Endothelial cell of umbilical vein (primary cell): Measurements from ENCODE around the gene ACAP1. TPM values are rescaled to one million over a fixed set of nuclear protein-coding genes. Genes with fewer than 3 reads are reported as not detected.

Experiments
- BruUV-seq: library from RNA; stranded (reverse); fragments of 400-500 nt; replicated peaks from 2 replicates; lab custom pipeline; 2021; lab: Mats Ljungman, UMichigan
- CTCF ChIA-PET: fragments of 300-600, 350-600 bp; sonication (Branson Sonifier 250); formaldehyde crosslinking; loops from one replicate; lab custom pipeline; 2021; ENCODE audit warnings: antibody characterized with exemption, inconsistent platforms; lab: Charles Lee
- POLR2A ChIA-PET: fragments of 300-600, 350-600 bp; sonication (Branson Sonifier 250); formaldehyde crosslinking; loops from one replicate; lab custom pipeline; 2021; ENCODE audit warnings: antibody characterized with exemption, inconsistent platforms; lab: Charles Lee
- DNase-seq: peaks from one replicate; pipeline ENCODE4 v3.0.0-alpha.2; 2011; ENCODE audit warnings: low read depth, low spot score
- FAIRE-seq: peaks from 2 replicates; lab custom pipeline; 2011; peaks lifted over from hg19 to GRCh38; lab: Jason Lieb, UNC
- H2AFZ ChIP-seq: 2 replicates; pipeline ENCODE4 v1.6.0; 2012; ENCODE audit warnings: low read depth, low read length, control low read depth, inconsistent platforms
- H3K27ac ChIP-seq: 2 replicates; pipeline ENCODE4 v1.5.1; 2011; ENCODE audit warnings: low read depth, mild to moderate bottlenecking, control low read depth, low read length, moderate library complexity; ENCODE audit not compliant: insufficient read depth
- H3K27me3 ChIP-seq, 2 experiments: 2 replicates each; pipeline versions ENCODE4 v1.6.0 to v1.6.1; 2011; ENCODE audit warnings: low read length in 2 of 2, mixed read lengths in 1 of 2; ENCODE audit not compliant: control insufficient read depth in 2 of 2, insufficient read depth in 2 of 2
- H3K36me3 ChIP-seq, 2 experiments: 2 replicates in 1 of 2; 3 replicates in 1 of 2; pipeline ENCODE4 v1.5.1; 2011; ENCODE audit warnings: low read length in 2 of 2, mild to moderate bottlenecking in 1 of 2, moderate library complexity in 1 of 2; ENCODE audit not compliant: control insufficient read depth in 2 of 2, insufficient read depth in 2 of 2; ENCODE audit errors: extremely low read depth in 1 of 2
- H3K4me1 ChIP-seq: 3 replicates; pipeline ENCODE4 v1.5.1; 2011; ENCODE audit warnings: mild to moderate bottlenecking, low read length; ENCODE audit not compliant: control insufficient read depth, insufficient read depth; ENCODE audit errors: extremely low read depth
- H3K4me2 ChIP-seq: 2 replicates; pipeline ENCODE4 v1.6.1; 2011; ENCODE audit warnings: low read length, control low read depth, mixed read lengths; ENCODE audit not compliant: insufficient read depth
- H3K4me3 ChIP-seq, 3 experiments: fragments of 200-600 bp in 1 of 3; sonication (generic), shearing (Covaris generic) in 1 of 3; replicated peaks in 1 of 3; 2 replicates each; pipeline ENCODE4 v1.5.1; 2011 to 2016; ENCODE audit warnings: control low read depth in 3 of 3, low read length in 3 of 3, mild to moderate bottlenecking in 2 of 3, inconsistent platforms in 1 of 3, low read depth in 1 of 3, moderate library complexity in 1 of 3; ENCODE audit not compliant: insufficient read depth in 1 of 3
- H3K79me2 ChIP-seq: 2 replicates; pipeline ENCODE4 v1.6.0; 2012; ENCODE audit warnings: low read length, inconsistent platforms; ENCODE audit not compliant: control insufficient read depth, insufficient read depth
- H3K9ac ChIP-seq: replicated peaks from 2 replicates; pipeline ENCODE3; 2011; ENCODE audit warnings: low read length, control low read depth; ENCODE audit not compliant: insufficient read depth; ENCODE audit errors: extremely low read depth
- H3K9me1 ChIP-seq: replicated peaks from 3 replicates; pipeline ENCODE4 v1.6.0; 2011; ENCODE audit warnings: mild to moderate bottlenecking, low read length; ENCODE audit not compliant: control insufficient read depth, insufficient read depth; ENCODE audit errors: extremely low read depth
- H3K9me3 ChIP-seq: replicated peaks from 2 replicates; pipeline ENCODE4 v1.5.1; 2012; ENCODE audit warnings: low read length, inconsistent platforms; ENCODE audit not compliant: control insufficient read depth, insufficient read depth
- H4K20me1 ChIP-seq: replicated peaks from 2 replicates; pipeline ENCODE3; 2011; ENCODE audit warnings: mild to moderate bottlenecking, low read length; ENCODE audit not compliant: control insufficient read depth, insufficient read depth; ENCODE audit errors: extremely low read depth
- EZH2 ChIP-seq: IDR thresholded peaks from 2 replicates; pipeline ENCODE4 v1.6.1; 2012; ENCODE audit warnings: borderline replicate concordance, low read depth, mild to moderate bottlenecking, moderate library complexity, low read length, inconsistent platforms; ENCODE audit not compliant: severe bottlenecking
- FOS ChIP-seq: IDR thresholded peaks from 2 replicates; pipeline ENCODE4 v1.6.1; 2011; ENCODE audit warnings: mild to moderate bottlenecking, low read length, moderate library complexity, borderline replicate concordance; ENCODE audit not compliant: insufficient read depth
- GATA2 ChIP-seq: IDR thresholded peaks from 2 replicates; pipeline ENCODE4 v1.7.0; 2011; ENCODE audit warnings: low read depth, mild to moderate bottlenecking, moderate library complexity, mixed read lengths, low read length; ENCODE audit not compliant: insufficient read length, insufficient read depth
- JUN ChIP-seq: IDR thresholded peaks from 2 replicates; pipeline ENCODE4 v1.6.1; 2011; ENCODE audit warnings: borderline replicate concordance, low read depth; ENCODE audit not compliant: insufficient read length, insufficient read depth
- MYC ChIP-seq: IDR thresholded peaks from one replicate; pipeline ENCODE4 v1.6.1; 2011; ENCODE audit warnings: mild to moderate bottlenecking, low read depth, low read length
- POLR2A ChIP-seq: IDR thresholded peaks from 2 replicates; pipeline ENCODE4 v1.6.1; 2012; ENCODE audit warnings: low read depth, mild to moderate bottlenecking, control low read depth, low read length
- POLR2AphosphoS5 ChIP-seq: IDR thresholded peaks from 2 replicates; pipeline ENCODE4 v1.6.1; 2012; ENCODE audit warnings: low read depth, mild to moderate bottlenecking, control low read depth, low read length, moderate library complexity; ENCODE audit not compliant: insufficient read depth
- dilution Hi-C: fragments of 300-500 bp; cut with MboI; formaldehyde crosslinking; loops from one replicate; pipeline ENCODE4 v1.15.0; 2019; ENCODE audit warnings: low sequenced_read_pairs; ENCODE audit not compliant: extremely low pct_ligation_motif_present
- intact Hi-C: fragments of 100-400 bp; cut with micrococcal nuclease; formaldehyde crosslinking; loops from one replicate; pipeline ENCODE4 v1.10.0; 2022
- polyA plus RNA-seq, 4 experiments: library from polyadenylated mRNA; depleted of rRNA in 3 of 4; stranded (reverse) in 3 of 4; unstranded in 1 of 4; fragments of >200 nt; gene quantifications; 2 replicates each; pipeline versions ENCODE4 v1.2.1 to v1.2.3, GENCODE V29; 2011 to 2012; ENCODE audit warnings: missing spikeins in 1 of 4
- total RNA-seq: library from RNA; stranded (reverse); gene quantifications from 2 replicates; pipeline ENCODE4 v1.2.3, GENCODE V29; 2021
- TF ChIP-seq, protein P1 (sequence below): IDR thresholded peaks from 2 replicates; pipeline ENCODE4 v1.6.1; 2011; ENCODE audit not compliant: insufficient read depth, insufficient read length
- TF ChIP-seq, protein P2 (sequence below), 2 donors: IDR thresholded peaks; 1 replicate in 1 of 2; 2 replicates in 1 of 2; pipeline ENCODE4 v1.5.1; 2011; ENCODE audit warnings: low read length in 2 of 2, mild to moderate bottlenecking in 2 of 2, moderate library complexity in 2 of 2, control low read depth in 1 of 2, inconsistent platforms in 1 of 2, low read depth in 1 of 2; ENCODE audit not compliant: insufficient read depth in 1 of 2; ENCODE audit errors: extremely low read depth in 1 of 2

ACAP1 gene
- total and polyA plus RNA-seq, 2 donors (not counting 3 experiments of a cell fraction or from before 2014, with no cell fraction given): 0.46 TPM; not detected in 1

DNA sequence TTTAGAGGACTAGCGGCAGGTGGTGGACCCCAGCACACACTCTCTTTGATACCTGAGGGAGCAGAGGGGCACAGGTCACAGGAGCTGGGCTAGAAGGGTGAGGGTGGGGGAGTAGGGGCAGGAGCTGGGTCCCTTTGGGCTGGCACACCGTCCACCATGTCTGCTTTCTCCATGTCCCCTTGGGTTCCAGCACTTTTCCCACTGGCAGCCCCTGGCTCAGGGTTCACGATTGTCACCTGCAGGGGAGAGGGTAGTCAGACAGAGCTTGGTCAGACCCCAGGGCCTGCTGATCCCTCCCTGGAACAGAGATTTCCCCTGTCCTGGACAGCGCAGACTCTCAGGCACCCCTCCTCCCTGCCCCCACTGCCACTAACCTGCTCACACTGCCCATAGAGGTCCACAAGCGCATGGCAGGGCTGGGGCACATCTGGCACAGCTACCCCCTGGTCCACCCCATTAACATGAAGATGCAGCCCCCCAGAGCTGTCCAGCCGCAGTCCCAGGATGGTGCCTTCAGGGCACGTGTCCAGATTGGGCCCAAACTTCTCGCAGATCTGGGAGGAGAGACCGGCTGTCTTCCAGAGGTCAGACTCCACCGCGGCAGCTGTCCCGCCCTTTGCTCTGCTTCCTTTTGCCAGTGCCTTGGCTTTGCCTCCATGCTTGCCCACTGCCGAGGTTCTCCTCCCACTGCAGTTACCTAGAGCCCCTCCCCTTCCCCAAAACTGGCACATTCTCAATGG, 18.0 kb upstream of the ACAP1 start:
- dilution Hi-C loops: no loop called here

More for the DNA sequence above, 18.0 kb upstream of the ACAP1 start:
- no peak overlapping the region for H3K4me3 ChIP-seq
- BruUV-seq: no TSS peak
- no peaks in the 10 kb centered on the region for H3K9me3 ChIP-seq
- no peaks in the 10 kb centered on the region for H3K27me3 ChIP-seq
- peaks cover 15 to 51% of the 10 kb centered on the region in 2 experiments for H3K36me3 ChIP-seq
- H3K9ac ChIP-seq: no peak overlapping the region
- no peak for DNase-seq
- H3K4me1 ChIP-seq: peaks cover 22% of the 10 kb centered on the region
- no peak for FAIRE-seq
- intact Hi-C loops: no loop called here
- TF ChIP-seq FOS (no peak), MYC (no peak), EZH2 (no peak), POLR2AphosphoS5 (no peak), JUN (no peak), POLR2A (no peak), GATA2 (no peak)
- TF ChIP-seq, protein P1, sequence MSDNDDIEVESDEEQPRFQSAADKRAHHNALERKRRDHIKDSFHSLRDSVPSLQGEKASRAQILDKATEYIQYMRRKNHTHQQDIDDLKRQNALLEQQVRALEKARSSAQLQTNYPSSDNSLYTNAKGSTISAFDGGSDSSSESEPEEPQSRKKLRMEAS: no peak
- TF ChIP-seq, protein P2, sequence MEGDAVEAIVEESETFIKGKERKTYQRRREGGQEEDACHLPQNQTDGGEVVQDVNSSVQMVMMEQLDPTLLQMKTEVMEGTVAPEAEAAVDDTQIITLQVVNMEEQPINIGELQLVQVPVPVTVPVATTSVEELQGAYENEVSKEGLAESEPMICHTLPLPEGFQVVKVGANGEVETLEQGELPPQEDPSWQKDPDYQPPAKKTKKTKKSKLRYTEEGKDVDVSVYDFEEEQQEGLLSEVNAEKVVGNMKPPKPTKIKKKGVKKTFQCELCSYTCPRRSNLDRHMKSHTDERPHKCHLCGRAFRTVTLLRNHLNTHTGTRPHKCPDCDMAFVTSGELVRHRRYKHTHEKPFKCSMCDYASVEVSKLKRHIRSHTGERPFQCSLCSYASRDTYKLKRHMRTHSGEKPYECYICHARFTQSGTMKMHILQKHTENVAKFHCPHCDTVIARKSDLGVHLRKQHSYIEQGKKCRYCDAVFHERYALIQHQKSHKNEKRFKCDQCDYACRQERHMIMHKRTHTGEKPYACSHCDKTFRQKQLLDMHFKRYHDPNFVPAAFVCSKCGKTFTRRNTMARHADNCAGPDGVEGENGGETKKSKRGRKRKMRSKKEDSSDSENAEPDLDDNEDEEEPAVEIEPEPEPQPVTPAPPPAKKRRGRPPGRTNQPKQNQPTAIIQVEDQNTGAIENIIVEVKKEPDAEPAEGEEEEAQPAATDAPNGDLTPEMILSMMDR (IDR thresholded peaks at IDR 0.05; ENCODE audit: extremely low read depth in 1 of 2, insufficient read depth in 1 of 2, low read depth in 1 of 2, low read length in 2 of 2): no peak
- peaks cover 4% of the 10 kb centered on the region for H3K79me2 ChIP-seq
- H3K9me1 ChIP-seq: no peaks in the 10 kb centered on the region
- no peaks in the 10 kb centered on the region for H4K20me1 ChIP-seq
- H3K4me2 ChIP-seq: no peak overlapping the region
- ChIA-PET CTCF (interaction anchor here (1.0 to 1.1 kb wide), 2 partner anchors 27 to 243 kb away, joined by 3 read pairs; no protein-coding TSS in a partner anchor), POLR2A (no interaction called here)
- no peak overlapping the region for H2AFZ ChIP-seq
- H3K27ac ChIP-seq: no peak overlapping the region
